ENCODE data around the gene SNX2.

DNA sequence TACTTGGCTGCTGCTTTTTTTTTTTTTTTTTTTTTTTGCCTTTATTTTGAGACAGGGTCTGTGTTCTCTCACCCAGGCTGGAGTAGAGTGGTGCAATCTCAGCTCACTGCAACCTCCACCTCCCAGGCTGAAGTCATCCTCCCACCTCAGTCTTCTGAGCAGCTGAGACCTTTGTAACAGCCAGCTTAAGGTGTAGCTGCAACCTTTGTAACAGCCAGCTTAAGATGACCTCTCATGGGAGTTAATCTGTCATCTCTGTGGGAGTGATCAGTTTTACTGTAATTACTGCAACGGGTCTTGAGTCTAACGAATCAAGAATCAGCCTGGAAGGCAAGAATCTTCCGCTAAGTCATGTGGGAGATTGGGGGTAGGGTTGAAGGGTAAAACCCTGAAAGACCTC lies 31.6 kb upstream of the SNX2 start:
- TF ChIP-seq CTCF (IDR thresholded peaks at IDR 0.05) (no peak), EP300 (IDR thresholded peaks at IDR 0.05) (no peak), POLR2A (IDR thresholded peaks at IDR 0.05) (no peak)
